AG04449 (cell line): ENCODE data around the gene CUL7.

Source experiments
- CTCF ChIA-PET: fragments of 350-600 bp; formaldehyde crosslinking; extraction: SDS; loops from one replicate; lab custom pipeline; 2021; ENCODE audit warnings: antibody characterized with exemption; lab: Yijun Ruan, JAX
- POLR2A ChIA-PET: fragments of 400-600, 350-600 bp; formaldehyde crosslinking; extraction: SDS; loops from one replicate; lab custom pipeline; 2020; ENCODE audit warnings: antibody characterized with exemption, inconsistent platforms; lab: Yijun Ruan, JAX
- DNase-seq: peaks from one replicate; pipeline ENCODE4 v3.0.0-alpha.2; 2010; ENCODE audit warnings: low read depth, low spot score
- H3K4me3 ChIP-seq: 2 replicates; pipeline ENCODE4 v1.5.1; 2011; ENCODE audit warnings: low read depth, mild to moderate bottlenecking, control low read depth, low read length
- CTCF ChIP-seq: IDR thresholded peaks from one replicate; pipeline ENCODE4 v1.5.1; 2011; ENCODE audit warnings: mild to moderate bottlenecking, moderate library complexity, low read length, control low read depth, inconsistent platforms; ENCODE audit not compliant: insufficient read depth; ENCODE audit errors: missing control alignments

CUL7 gene

GRCh38 chr6:43029120-43029519 is 24.5 kb downstream of the CUL7 start:
- no peak for DNase-seq
- H3K4me3 ChIP-seq, result no peak overlapping the region
- ChIA-PET CTCF (no interaction called here), POLR2A (no interaction called here)
- TF ChIP-seq CTCF, result no peak

- no peak for DNase-seq
- no peak overlapping the region for H3K4me3 ChIP-seq
- CTCF ChIA-PET, result interaction anchor here (0.9 to 1.4 kb wide), 3 partner anchors 11 to 117 kb away, joined by 3 to 4 read pairs (median 3); no protein-coding TSS in a partner anchor
- POLR2A ChIA-PET, result interaction anchor here (0.6 to 0.7 kb wide), 2 partner anchors 19 to 61 kb away, joined by 3 read pairs; no protein-coding TSS in a partner anchor
- TF ChIP-seq CTCF, result no peak
These were observed 27.3 kb downstream of the CUL7 start for GRCh38 chr6:43026365-43026764.

GRCh38 chr6:43024436-43024835 is 29.2 kb downstream of the CUL7 start:
- CTCF ChIA-PET, result interaction anchor here (1.6 to 2.3 kb wide), 3 partner anchors 119 to 127 kb away, joined by 4 to 6 read pairs (median 6); no protein-coding TSS in a partner anchor
- DNase-seq, result no peak
- POLR2A ChIA-PET, result interaction anchor here (0.9 kb wide), 1 partner anchor 14 kb away, joined by 3 read pairs; no protein-coding TSS in a partner anchor
- no peak for TF ChIP-seq CTCF
- no peak overlapping the region for H3K4me3 ChIP-seq

DNA sequence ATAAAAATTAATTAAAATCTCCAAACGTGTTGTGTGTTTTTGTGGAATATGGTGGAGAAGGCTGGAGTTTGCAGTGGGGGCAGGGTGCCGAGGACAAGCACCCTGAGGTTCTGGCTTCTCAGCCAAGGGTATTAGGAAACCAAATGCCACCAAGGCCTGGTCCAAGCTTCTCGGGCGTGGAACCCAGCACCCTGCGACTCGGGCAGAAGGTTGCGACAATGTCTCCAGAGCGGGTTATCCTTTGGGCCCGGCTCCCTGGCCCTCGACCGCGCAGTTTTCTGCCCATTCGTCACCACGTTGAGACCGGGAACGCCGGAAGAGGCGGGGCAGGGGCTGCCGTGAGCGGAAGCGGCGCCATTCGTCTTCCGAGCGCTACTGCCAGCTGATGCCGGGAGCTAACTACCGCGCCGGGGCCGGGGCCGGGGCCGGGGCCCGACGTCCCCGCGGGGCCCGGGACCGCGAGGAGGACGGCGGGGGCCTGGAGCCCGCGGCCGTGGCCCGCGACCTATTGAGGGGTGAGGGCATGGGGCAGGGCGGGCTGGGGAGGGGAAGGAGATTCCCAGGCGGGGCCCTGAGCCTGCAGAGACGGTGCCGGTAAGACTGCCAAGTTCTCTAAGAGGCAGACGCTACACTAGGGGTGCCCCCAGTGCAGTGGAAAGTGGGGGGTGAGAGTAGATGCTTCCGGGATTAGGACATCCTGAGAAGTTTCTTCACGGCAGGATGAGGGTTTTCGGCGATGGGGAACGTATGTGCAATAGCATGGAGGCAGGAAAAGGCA is 32.2 kb downstream of the CUL7 start, which contains the start of gene RRP36:
RRP36 (plus strand) TSS at position 354 of the 778 bp plus-strand sequence; CDS start at position 386, 32 bp downstream.
- H3K4me3 ChIP-seq, result peak within 1 kb of the TSS; percentile 97

DNA sequence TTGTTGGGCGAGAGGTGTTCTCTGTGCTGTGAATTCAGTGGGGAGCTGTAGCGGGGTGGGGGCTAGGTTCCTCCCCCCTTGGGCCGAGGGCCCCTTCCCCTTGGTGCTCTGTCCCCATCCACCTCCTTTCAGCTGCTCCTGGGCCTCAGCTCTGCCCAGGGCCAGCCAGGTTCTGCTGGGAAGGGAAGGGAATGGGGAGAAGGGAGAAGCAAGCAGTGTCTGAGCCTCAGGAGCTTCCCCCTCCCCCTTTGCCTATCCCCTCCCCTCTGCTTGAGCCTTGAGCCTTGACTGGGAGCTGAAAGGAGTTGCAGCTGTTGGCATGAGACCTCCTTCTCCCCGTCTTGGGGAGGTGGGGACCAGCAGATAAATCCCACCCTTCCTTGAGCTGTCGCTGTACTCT is 32.8 kb downstream of the CUL7 start:
- no peak for DNase-seq
- POLR2A ChIA-PET, result interaction anchor here (0.6 to 2.2 kb wide), 6 partner anchors 12 to 326 kb away, joined by 3 to 8 read pairs (median 4); partner anchors contain the start of genes CUL7 and PPP2R5D
- TF ChIP-seq CTCF, result no peak
- CTCF ChIA-PET, result interaction anchor here (1.0 to 3.1 kb wide), 4 partner anchors 10 to 123 kb away, joined by 3 to 19 read pairs (median 8); no protein-coding TSS in a partner anchor
- H3K4me3 ChIP-seq, result peak overlapping the region; percentile 97; the same call in 1 of the 2 replicates

More for the DNA sequence above, 32.2 kb downstream of the CUL7 start, which contains the start of gene RRP36:
- no peak for TF ChIP-seq CTCF
- DNase-seq, result no peak
- ChIA-PET CTCF (interaction anchor here (1.0 to 3.1 kb wide), 4 partner anchors 11 to 122 kb away, joined by 3 to 19 read pairs (median 8); no protein-coding TSS in a partner anchor), POLR2A (interaction anchor here (0.6 to 2.2 kb wide), 9 partner anchors 12 to 327 kb away, joined by 3 to 8 read pairs (median 5); partner anchors contain the start of genes CUL7 and PPP2R5D)
